Activated T-cell treated with anti-CD3 and anti-CD28 coated beads for 4 hours (primary cell): ENCODE data around the gene TIMP3.

Source experiments
- DNase-seq: peaks from one replicate; pipeline ENCODE4 v3.0.0-alpha.2; 2020

The TIMP3 gene

DNA sequence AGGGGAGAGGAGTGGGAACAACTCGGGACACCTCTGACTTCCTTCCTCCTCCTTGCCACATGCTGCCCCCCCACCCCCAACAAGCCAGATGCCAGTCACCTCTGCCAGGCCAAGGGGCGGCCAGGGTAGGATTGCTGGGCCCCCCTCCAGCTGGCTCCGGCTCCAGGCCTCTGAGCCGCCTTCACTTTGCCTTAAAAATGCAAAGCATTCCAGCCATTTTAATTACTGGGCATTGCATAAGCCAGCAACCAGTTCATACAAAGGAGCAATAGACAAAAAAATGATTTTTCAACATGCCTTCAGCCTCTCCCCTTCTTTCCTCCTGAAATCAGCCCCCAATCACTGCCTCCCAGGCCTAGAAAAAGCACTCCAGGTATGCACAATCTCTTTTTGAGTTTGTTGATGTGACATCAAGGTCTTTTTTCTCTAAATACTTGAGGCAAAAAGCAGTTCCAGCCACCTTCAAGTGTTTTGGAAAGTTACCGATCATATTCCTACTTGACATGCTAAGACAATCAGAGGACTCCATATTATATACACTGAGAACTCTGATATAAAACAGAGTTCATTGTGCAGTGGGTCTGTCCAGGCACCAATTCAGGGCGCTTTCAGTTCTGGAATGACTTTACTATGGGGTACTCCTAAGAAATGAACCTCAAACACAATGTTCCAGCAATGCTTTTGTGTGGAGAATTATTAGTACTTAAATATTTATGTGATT, 12.4 kb upstream of the TIMP3 start:
- no peak for DNase-seq

DNA sequence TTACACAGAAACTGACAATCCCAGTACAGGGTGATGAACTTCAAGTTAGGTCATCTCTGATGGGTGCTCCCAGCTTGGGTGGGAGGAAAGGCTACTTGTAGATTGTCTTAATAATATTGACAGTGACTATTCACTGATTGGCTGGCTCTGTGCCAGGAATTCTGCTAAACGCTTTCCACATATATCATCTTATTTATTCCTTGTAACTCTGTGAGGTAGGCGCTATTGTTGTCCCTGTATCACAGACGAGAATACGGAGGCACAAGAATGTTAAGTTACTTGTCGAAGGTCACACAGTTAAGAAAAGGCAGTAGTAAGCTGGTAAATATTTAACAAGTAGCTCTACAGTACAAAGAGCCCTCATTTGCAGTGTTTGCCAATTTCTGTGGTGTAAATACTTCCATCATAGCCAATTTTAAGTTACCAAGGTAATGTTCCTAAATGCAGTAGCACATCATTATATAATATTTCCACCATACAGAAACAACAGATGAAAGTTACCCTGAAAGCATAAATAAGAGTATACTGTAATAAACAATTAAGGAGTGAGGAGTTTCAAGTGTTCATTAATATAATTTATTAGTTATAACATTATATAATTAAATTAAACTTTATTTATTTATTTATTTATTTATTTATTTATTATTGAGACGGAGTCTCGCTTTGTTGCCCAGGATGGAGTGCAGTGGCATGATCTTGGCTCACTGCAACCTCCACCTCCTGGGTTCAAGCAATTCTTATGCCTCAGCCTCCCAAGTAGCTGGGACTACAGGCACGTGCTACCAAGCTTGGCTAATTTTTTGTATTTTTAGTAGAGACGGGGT, 11.5 kb upstream of the TIMP3 start:
- no peak for DNase-seq

DNA sequence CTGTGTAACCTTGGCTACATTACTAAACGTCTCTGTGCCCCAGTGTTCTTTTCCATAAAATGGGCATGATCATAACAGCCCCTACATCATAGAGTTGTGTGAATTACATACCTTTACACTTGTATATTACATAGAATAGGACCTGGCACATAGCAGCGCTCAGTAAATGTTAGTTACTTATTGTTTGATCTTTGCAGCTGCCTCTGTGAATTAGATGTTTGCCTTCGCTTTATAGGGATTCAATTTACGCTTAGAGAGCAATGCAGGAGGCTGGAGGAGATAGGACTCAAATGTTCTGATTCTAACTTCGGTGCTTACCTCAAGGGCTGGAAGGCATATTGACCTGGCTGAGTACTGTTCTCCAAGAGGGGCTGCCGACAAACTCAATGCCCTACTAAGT, 10.4 kb upstream of the TIMP3 start:
- DNase-seq = no peak

GRCh38 chr22:32791485-32791884, 10.0 kb upstream of the TIMP3 start:
- no peak for DNase-seq

DNA sequence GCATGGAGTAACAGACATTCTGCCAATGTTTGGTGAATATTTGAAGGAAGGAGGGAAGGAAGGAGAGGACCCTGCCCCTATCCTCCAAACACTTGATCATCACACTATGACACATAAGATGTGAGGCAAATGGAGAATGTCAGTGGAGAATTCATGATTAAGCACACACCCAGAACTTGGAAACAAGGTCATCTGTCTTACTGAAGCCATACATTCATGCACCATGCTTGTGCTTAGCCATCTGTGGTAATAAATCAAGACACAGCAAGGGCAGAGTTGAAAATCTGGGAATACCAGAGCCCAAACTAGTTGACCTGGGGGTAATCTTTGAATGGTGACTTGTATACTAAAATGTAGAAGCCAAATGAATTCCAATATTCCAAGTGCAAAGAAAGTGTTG, 7.9 kb upstream of the TIMP3 start:
- no peak for DNase-seq

DNA sequence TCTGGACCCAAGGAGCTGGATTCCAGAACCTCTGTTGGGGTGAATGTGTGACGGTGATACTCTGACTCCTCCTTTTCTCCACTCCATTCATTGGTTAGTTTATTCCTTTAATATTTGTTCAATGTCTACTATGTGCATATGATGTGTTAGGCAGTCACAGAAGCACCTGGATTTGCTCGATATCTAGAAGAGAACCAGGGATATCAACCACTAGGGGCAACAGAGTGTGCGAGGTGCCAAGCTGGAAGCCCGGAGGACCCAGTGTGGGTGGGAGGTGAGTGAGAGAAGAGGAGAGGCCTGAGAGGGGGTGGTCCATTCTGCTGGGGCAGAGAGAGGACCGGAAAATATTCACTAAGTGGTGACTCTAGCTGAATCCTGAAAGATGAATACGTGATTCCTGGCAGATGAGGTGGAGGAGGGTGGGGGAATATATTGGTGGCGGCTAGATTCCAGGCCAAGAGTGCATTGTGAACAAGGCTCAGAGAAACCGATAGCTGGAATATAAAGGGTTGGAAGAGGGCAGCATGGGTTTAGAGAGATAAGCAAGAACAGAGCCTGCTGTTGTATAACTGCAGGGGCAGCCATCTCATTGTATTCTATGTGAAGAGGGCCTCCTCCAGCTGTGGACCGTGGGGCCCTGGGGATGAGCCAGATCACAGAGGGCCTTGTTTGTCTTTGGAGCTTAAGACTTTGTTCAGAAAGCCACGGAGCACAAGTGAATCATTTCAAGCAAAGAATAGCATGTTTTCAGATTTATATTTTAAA, 6.9 kb upstream of the TIMP3 start:
- no peak for DNase-seq

- DNase-seq = no peak
Measured at GRCh38 chr22:32795214-32795596, 6.3 kb upstream of the TIMP3 start.

DNA sequence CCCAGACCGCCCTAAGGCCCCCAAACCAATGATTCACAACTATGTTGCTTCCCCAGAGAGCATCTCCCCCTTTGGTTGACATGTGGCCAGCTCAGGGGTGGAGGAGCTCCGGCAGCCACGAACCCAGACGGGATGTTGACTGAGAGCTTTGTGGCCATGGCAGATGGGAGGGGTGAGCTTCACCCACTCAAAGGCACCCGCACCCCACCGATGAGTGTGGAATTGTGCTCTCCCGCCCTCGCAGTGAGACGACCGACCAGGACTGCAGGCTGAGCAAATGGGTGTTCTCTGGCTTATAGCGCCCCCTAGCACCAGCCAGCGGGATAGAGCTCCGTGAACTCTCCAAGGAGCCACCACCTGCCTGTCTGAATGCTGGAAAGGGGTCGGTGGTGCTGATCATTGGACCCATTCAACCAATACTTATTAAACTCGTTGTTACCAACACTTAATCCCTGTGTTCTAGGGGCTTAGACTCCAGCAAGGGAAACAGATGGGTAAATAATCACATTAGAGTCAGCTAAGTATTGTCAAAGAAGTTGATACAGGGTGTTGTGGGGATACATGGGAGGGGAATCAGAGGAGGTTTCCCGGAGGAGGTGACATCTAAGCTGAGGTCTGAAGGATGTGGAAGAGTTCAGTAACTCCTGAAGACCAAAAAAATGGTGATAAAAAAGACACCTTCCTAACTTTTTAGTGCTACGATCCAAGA, 4.5 kb upstream of the TIMP3 start:
- peak; percentile 39 for DNase-seq

DNA sequence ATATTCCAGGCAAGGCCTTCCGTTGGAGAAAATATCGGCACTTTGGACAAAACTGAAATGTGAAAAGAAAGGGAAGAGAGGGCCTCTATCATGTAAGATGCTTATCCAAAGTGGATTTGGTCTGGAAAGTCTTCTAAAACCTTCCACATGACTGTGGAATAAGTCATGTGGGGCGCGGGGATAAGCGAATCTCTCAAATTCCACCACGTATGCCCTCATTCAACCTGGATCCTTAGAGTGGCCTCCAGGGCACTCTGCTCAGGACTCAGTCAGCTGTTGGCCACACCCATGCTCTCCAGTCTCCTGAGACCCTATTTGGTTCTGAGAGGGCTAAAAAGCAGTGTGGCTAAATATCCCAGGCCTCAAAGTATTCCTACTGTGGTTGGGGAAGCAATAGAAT, 2.0 kb upstream of the TIMP3 start:
- no peak for DNase-seq

- no peak for DNase-seq
Measured at GRCh38 chr22:32800158-32800882, 1.2 kb upstream of the TIMP3 start.

GRCh38 chr22:32800994-32801536, 440 bp upstream of the TIMP3 start:
- DNase-seq = peak; percentile 1

DNA sequence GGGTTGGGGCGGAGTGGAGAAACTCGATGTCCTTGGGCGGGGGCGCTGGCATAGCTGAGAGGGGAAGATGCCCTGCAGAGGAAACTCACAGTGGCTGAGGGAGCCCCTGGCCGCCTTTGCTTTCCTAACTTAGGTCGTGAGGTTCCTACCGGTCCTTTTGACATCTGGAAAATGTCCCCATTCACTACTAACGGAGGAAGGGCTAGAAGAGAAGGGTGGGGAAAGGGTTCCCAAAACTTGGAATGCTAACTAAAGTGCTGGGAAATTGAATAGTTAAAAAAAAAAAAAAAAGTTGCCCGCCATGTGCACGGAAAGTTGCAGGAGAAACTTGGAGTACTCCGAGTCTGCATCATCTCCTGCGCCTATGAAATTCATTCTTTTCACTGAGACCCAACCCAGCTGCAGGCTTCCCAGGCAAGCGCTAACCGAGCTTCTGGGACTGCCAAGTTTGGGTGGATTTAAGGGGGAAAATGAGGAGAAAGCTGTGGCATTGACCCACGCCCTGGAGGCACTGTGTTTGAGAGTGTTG, 796 bp downstream of the TIMP3 start:
- no peak for DNase-seq

DNA sequence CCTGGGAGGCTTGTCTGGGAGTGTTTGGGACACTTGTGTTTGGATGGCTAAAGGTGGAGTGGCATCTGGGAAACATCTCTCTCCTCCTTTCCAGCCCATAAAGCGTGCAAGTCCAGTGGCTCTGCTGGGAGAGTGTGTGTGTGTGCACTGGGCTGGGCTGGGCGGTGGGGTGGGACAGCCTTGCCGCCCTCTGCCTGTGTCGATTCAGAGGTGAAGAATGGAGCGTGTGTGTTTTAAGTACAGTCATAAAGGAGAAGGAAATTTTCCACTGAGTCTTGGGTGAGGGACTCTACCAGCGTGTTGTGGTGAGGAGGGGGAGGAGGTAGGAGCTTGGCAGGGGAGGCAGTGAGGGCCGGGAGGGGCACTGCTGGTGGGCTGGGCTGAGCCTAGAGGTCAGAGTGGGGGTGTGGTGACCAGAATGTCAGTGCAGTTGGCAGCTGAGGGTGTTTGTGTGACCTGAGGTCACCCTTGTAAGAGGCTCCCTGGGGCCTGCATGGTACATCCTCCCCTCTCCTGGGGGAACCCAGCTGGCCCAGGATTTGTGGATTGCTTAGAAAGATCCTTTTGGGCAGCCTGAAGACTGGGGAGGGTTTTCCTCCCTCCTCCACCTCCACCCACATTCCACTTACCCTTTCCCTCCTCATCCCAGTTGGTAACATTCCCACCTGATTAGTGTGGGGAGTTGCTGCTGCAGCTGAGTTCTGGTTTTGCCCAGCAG, 1.7 kb downstream of the TIMP3 start:
- no peak for DNase-seq

DNA sequence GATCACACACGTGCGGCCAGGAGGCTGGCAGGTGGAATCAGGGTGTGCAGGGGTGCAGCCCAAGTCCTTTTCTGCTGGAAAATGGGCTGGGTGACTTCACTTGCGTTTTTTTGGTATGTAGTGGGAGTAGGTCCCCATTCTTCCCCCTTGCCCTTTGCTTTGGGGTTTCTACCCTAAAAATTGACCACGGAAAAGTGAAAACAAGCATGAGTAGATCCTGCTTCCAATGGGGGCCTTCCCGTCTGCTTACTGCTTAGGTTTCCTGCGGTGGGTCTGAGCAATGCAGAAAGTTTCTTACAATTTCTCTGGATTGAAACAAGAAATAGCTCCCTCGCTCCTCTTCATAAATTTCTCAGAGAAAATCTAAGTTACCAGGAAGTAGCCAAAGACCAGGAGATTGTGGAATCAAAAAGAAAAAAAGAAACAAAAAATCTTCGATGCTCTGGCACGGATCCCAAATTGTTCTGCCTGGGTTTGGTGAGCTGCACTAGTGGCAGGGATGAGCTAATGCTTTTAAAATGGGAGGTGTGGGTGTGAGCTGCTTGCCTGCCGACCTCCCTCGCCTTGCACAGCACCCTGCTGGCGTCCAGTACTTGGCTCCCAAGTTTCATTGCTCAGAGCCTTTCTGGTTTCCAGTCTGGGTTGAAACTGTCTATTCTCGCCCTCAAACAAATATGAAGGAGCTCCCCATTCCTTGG, 2.4 kb downstream of the TIMP3 start:
- DNase-seq = no peak

DNA sequence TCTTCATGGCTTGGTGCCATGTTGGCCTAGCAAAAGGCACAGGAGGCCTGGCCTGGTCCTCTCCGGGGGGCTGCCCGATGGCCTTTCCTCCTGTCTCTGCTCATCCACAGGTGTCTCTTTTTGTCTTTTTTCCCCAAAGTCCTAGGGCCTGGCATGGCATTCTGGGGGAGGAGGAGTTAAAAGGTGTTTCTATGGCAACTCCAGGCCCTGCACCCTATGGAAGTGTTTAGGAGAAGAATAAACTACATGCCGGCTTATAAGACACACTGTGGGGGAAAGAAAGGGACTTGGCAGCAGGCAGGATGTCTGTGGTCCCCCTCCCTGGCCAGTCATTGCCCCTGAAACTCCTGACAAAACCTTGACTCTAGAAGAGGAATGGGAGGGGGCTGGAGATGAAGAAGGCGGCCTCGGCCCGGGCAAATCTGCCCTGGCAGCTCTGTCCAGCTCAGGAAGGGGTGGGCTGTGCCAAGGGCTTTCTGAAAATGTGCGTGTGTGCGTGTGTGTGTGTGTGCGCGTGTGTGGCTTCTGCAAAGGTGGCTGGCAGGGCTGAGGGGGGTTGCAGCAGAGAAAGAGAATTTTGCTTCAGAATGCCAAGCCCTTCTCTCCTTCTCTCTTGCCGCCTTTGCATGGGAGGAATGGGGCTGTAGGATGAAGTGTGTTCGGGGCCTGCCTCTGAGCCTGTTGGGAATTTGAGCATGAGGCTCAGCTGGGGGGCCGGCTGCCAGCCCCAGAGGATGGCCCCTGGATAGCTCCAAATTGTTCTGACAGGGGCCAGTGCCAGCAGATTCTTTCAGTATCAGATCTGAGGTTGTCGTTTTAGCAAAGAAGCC, 3.2 kb downstream of the TIMP3 start:
- no peak for DNase-seq

DNA sequence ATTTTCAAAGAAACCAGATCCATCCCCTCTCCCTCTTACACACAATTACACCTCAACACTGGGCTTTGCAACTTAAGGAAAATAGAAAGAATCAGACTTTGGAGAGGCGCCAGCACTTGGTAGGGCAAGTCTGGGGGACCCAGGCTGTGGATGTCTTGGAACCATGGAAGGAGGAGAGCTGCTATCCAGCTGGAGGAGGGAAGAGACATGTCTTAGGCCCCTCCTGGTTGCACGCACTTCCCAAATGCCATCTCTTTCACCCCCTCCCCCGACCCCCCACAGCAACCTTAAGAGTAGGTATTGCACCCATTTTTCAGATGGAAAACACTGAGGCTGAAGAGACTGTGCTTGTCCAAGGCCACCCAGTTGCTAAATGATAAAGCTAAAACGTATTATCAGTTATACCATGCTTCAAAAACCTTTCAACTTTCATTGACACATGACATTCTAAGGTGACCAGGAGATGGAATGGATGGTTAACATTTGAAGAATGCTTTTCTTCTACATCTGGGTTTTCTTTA, 3.9 kb downstream of the TIMP3 start:
- DNase-seq = no peak

DNA sequence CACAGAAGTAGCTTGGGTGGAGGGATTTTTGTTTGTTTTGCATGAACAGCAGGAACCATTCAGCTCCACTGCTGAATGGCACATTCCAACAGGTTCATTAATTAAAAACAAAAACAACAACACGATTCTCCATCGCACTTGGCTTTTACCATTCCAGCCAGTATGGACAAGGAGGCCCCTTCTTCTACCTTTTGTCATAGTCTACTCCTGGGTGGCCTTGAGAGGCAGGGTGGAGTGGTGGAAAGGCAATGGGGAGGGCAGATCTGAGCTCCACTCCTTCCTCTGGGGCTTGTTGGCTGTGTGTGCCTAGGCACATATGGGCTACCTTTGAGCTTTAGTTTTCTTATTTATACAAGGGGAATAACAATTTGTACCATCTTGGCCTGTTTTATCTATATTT, 4.8 kb downstream of the TIMP3 start:
- DNase-seq = no peak

- DNase-seq = no peak
Measured at GRCh38 chr22:32808038-32808445, 6.5 kb downstream of the TIMP3 start.
